Kidney (tissue), 14 donors: Measurements from ENCODE around the gene FGFR3. TPM values are rescaled to one million over a fixed set of nuclear protein-coding genes. Genes with fewer than 3 reads are reported as not detected.

Source experiments
- DNase-seq, 5 donors: peaks; one replicate each; pipeline ENCODE4 v3.0.0-alpha.2; 2013 to 2020
- FAIRE-seq: peaks from 2 replicates; lab custom pipeline; 2012; peaks lifted over from hg19 to GRCh38; lab: Jason Lieb, UNC
- H3K27ac ChIP-seq, 2 donors: one replicate each; pipeline ENCODE4 v1.7.0; 2013; ENCODE audit warnings: low read depth in 2 of 2, low read length in 2 of 2, inconsistent platforms in 1 of 2
- H3K27me3 ChIP-seq: one replicate; pipeline ENCODE4 v1.7.1; 2013; ENCODE audit warnings: low read length, inconsistent platforms; ENCODE audit not compliant: control insufficient read depth, insufficient read depth
- H3K36me3 ChIP-seq, 3 donors: one replicate each; pipeline versions ENCODE4 v1.7.0 to v1.7.1; 2013; ENCODE audit warnings: low read length in 3 of 3, control low read depth in 1 of 3, inconsistent platforms in 1 of 3; ENCODE audit not compliant: insufficient read depth in 3 of 3, control insufficient read depth in 2 of 3
- H3K4me1 ChIP-seq, 3 donors: one replicate each; pipeline versions ENCODE4 v1.7.0 to v1.7.1; 2013; ENCODE audit warnings: low read length in 3 of 3, inconsistent platforms in 1 of 3, low read depth in 1 of 3; ENCODE audit not compliant: control insufficient read depth in 2 of 3, insufficient read depth in 2 of 3
- H3K4me3 ChIP-seq, 3 donors: one replicate each; pipeline versions ENCODE4 v1.7.0 to v1.8.1; 2013; ENCODE audit warnings: low read length in 3 of 3, control low read depth in 1 of 3, inconsistent platforms in 1 of 3
- H3K9ac ChIP-seq, 3 donors: one replicate each; pipeline versions ENCODE4 v1.7.0 to v1.7.1; 2013; ENCODE audit warnings: low read length in 3 of 3, control low read depth in 1 of 3, inconsistent platforms in 1 of 3
- H3K9me3 ChIP-seq, 3 donors: one replicate each; pipeline versions ENCODE4 v1.7.0 to v1.7.1; 2013; ENCODE audit warnings: low read length in 3 of 3, control low read depth in 1 of 3, inconsistent platforms in 1 of 3; ENCODE audit not compliant: control insufficient read depth in 2 of 3, insufficient read depth in 1 of 3
- intact Hi-C: fragments of 100-400 bp; cut with DNase I; formaldehyde crosslinking; loops from one replicate; pipeline ENCODE4 v1.11.1; 2022
- polyA plus RNA-seq: library from polyadenylated mRNA; stranded (reverse); fragments of 350-450 nt; fragmentation: Illumina TruSeq; extraction: RNeasy Lipid Tissue Mini Kit (QIAGEN cat#74804); gene quantifications from one replicate; pipeline ENCODE4 v1.2.3, GENCODE V29; 2014; ENCODE audit warnings: low read depth, low replicate concordance; ENCODE audit not compliant: insufficient read depth
- total RNA-seq: library from RNA; stranded (reverse); fragmentation: NEBNext Ultra II Directional; extraction: Animal tissue kit (Norgen Biotek cat#: 25700); gene quantifications from one replicate; pipeline ENCODE4 v1.2.1, GENCODE V29; 2021
- TF ChIP-seq, protein P1 (sequence below): IDR thresholded peaks from 3 replicates; pipeline ENCODE4 v1.5.1; 2012; ENCODE audit warnings: mild to moderate bottlenecking, moderate library complexity, borderline replicate concordance; ENCODE audit not compliant: insufficient read depth; ENCODE audit errors: extremely low read depth
- donor health status: control.
- donor health status: control.
- donor health status: control.
- donor health status: control.
- donor health status: control.
- donor health status: DM: yes; HTN: yes; CAD: no.
- donor health status: Normal renal cell carcinoma (clear cell type).

The FGFR3 gene
- total and polyA plus RNA-seq, 2 donors from 2014 or later, result 25.5 to 28.5 TPM

DNA sequence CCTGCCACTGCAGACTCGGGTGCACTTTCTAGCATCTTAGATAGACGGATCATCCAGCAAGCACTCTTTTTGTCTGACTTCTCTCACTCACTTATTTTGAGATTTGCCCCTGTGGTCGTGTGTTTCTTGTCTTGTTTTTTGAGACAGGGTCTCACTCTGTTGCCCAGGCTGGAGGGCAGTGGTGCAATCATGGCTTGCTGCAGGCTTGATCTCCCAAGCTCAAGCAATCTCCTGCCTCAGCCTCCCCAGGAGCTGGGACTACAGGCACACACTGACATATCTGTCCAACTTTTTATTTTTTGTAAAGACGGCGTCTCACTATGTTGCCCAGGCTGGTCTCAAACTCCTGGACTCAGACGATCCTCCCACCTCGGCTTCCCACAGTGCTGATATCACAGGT is 26.7 kb downstream of the FGFR3 start:
- DNase-seq, result no peak
- peaks cover 0 to 8% (median 6%) of the 10 kb centered on the region in 3 donors for H3K4me1 ChIP-seq
- TF ChIP-seq, protein P1, sequence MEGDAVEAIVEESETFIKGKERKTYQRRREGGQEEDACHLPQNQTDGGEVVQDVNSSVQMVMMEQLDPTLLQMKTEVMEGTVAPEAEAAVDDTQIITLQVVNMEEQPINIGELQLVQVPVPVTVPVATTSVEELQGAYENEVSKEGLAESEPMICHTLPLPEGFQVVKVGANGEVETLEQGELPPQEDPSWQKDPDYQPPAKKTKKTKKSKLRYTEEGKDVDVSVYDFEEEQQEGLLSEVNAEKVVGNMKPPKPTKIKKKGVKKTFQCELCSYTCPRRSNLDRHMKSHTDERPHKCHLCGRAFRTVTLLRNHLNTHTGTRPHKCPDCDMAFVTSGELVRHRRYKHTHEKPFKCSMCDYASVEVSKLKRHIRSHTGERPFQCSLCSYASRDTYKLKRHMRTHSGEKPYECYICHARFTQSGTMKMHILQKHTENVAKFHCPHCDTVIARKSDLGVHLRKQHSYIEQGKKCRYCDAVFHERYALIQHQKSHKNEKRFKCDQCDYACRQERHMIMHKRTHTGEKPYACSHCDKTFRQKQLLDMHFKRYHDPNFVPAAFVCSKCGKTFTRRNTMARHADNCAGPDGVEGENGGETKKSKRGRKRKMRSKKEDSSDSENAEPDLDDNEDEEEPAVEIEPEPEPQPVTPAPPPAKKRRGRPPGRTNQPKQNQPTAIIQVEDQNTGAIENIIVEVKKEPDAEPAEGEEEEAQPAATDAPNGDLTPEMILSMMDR, result no peak
- H3K36me3 ChIP-seq, result peaks cover 0 to 25% (median 15%) of the 10 kb centered on the region in 3 donors
- no peak overlapping the region for H3K4me3 ChIP-seq
- no peaks in the 10 kb centered on the region for H3K27me3 ChIP-seq
- no peak overlapping the region for H3K27ac ChIP-seq
- H3K9ac ChIP-seq, result no peak overlapping the region
- no peak for FAIRE-seq
- intact Hi-C loops, result no loop called here
- H3K9me3 ChIP-seq, result no peaks in the 10 kb centered on the region

DNA sequence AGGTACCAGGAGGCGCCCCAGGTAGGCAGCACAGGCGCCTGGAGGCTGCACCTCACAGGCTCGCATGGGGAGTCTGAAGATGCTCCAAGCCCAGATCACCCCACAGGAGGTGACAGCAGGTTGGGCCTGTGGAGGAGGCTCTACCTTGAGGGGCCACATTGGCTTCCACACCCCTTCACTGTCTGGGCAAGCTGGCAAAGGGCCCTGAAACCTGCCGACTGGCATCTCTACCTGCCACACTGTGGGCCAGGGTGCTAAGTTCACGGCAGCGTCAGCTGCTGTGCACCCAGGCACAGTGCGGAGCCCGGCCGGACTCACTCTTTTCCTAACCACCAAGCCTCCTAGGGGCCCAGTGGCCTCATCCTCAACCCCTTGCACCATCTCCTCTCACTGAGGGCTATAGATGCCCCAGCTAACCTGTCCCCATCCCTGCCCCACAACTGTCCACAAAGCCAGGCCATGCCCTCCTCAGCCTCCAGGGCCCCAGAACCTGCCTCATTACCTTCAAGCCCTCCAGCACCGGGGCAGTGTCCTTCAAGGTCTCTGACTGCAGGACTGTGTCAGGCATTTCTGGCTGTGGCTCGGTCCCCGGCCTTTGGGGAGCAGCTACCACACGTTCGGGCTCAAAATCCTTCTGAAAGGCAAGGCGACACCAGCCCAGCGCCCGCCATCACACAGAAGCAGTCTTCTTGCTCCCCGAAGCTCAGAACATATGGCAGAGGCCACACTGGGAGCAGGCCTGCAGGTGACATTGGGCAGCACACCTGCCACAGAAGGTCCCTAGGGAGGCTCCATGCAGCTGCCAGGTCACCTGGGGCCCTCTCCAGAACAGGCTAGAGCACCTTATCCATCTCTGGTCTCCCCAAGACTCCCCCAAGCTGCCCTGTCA is 28.8 kb downstream of the FGFR3 start:
- Histone ChIP-seq H3K9me3 (no peaks in the 10 kb centered on the region), H3K36me3 (peaks cover 0 to 24% (median 13%) of the 10 kb centered on the region in 3 donors), H3K4me3 (no peak overlapping the region), H3K9ac (no peak overlapping the region), H3K27me3 (no peaks in the 10 kb centered on the region), H3K27ac (no peak overlapping the region), H3K4me1 (peaks cover 0 to 4% (median 0%) of the 10 kb centered on the region in 3 donors)
- FAIRE-seq (no peak), DNase-seq (no peak)
- intact Hi-C loops, result no loop called here
- TF ChIP-seq, protein P1, result no peak

DNA sequence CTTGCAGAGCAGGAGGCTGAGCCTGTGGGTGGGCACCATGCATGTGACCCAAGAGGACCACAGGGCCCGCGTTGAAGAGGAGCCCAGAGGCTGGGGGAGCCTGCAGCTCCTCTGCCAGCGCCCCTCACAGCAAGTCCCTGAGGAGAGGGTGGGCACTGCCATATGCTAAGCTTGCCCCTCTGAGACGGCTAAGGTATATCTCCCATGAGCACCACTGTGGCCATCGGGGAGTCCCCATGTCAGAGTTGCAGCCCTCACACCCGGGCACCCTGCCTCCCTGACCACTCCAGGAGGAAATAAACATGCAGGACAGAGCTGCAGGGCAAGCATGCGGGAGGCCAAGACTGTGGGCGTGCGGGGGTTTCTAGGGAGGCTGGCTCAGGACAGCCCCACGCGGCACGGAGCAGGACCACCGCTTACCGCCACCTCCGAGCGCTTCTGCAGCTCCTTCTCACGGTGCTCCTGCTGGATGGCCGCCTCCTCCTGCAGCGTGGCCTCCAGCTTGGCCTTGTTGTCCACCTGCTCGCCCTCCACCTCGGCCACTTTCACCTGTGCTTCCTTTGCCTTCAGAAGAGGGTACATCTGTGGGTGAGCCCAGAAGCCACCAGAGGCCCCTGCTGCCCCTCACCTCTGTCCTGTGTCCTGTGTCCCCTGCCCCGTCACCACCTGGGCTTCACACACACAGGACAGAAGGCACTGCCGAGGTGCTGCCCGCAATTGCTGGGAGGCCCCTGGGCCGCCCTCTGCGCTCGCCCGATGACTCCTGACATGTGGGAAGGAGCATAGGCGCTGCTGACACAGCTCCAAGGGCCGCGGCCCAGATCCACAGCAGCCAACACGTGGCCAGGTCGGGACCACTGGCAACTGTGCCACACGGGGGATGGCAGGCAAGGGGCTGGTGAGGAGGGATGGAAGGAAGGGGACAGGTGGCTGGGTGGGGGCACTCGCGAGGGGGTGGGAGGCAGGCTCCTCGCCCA is 29.8 kb downstream of the FGFR3 start:
- H3K9me3 ChIP-seq, result no peaks in the 10 kb centered on the region
- no peak for DNase-seq
- intact Hi-C loops, result no loop called here
- H3K9ac ChIP-seq, result no peak overlapping the region
- FAIRE-seq, result no peak
- TF ChIP-seq, protein P1, result no peak
- H3K27me3 ChIP-seq, result no peaks in the 10 kb centered on the region
- H3K36me3 ChIP-seq, result peaks cover 0 to 18% (median 13%) of the 10 kb centered on the region in 3 donors
- H3K4me3 ChIP-seq, result no peak overlapping the region
- peaks cover 0 to 4% (median 0%) of the 10 kb centered on the region in 3 donors for H3K4me1 ChIP-seq
- no peak overlapping the region for H3K27ac ChIP-seq
